GM19467 (cell line): ENCODE data around the gene KLHL12.
A peak's percentile ranks its signal among the peaks of the same experiment; 100 is the strongest.

Experiments
- ATAC-seq: cut with Tn5 transposase; IDR thresholded peaks from one replicate; pipeline ENCODE4 v1.9.1; 2021; ENCODE audit warnings: mild to moderate bottlenecking, moderate library complexity; ENCODE audit not compliant: unreplicated experiment

Gene KLHL12

DNA sequence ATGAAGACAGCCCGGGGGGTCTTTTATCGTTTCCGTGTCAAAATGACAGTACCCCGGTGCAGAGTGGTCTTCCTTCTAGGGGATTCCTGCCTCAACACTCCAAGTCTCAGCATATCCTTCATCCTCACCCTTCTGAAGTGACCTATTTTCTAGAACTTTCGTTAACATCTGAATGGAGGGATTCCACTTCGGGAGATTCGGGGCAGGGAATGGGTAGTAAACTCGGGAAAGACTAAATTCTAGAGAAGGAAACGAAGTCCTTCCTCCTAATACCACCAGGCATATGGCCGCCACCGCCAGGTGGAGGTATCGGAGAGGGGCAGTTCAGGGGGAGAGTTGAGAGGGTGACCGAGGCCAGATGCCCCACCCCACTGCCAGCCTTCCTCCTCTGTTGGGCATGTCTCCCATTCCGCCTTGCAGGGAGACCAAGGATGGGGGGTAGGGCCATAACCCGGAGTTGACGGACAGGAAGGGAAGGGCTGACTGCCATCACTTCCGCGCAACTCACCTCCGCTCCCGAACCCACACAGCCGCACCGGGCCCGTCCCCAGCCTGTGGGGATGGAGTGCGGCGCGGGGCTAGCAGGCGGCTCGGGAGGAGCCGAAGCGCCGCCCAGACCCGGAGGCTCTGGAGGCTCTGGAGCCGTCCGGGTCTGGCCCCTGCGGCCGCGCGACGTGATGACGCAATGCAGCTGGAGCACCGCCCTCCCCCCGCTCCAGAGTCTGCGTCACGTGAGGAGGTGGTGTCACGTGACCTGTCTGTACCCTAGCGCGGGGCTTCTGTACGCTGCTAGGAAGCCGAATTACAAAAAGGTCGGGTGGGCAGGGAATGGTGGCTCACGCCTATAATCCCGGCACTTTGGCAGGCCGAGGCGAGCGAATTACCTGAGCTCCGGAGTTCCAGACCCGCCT lies at the start of gene KLHL12:
Gene KLHL12, minus strand, starts transcription at position 654 of the 911 bp plus-strand sequence. CDS start 2,072 bp downstream, outside the sequence.
- peak; percentile 92 for ATAC-seq

DNA sequence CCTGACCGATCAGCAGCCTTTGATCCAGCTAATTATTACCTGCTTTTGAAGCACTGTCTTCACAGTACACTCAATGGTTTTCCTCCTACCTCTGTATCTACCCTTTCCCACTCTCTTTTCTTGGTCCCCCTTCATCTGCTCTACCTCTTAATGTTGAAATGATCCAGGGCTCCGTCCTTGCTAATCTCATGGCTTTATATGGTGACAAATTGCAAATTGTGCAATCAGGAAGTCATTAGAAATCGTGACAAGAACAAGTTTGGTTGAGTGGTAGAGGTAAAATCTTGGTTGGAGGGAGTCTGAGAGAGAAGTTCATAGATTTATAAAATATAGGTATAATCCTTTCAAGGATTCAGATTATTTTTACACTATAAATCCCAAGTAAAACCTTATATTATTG lies 49.6 kb upstream of the KLHL12 start:
- no peak for ATAC-seq

- ATAC-seq = no peak
These were observed 47.8 kb upstream of the KLHL12 start for GRCh38 chr1:202974856-202975255.

GRCh38 chr1:202972046-202972445 lies 45.0 kb upstream of the KLHL12 start:
- ATAC-seq = no peak

GRCh38 chr1:202968895-202969295 lies 41.9 kb upstream of the KLHL12 start:
- peak; percentile 43 for ATAC-seq

DNA sequence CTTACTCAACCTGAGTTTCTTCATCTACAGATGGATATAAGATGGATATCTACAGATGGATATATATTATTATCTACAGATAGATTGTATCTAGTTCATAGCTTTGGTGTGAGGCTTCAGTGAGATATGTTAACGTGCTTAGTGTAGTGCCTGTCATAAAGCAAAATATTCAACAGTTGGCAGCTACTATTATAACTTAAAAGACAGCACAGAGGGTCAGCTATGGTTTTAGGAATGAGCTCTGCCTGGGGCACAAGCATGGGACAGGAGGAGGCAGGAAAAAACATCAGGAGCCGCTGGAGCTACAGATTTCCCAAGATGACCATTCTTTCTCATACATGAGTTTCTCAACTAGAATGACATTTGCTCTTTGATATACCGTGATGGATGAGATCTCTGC lies 41.3 kb upstream of the KLHL12 start:
- no peak for ATAC-seq

DNA sequence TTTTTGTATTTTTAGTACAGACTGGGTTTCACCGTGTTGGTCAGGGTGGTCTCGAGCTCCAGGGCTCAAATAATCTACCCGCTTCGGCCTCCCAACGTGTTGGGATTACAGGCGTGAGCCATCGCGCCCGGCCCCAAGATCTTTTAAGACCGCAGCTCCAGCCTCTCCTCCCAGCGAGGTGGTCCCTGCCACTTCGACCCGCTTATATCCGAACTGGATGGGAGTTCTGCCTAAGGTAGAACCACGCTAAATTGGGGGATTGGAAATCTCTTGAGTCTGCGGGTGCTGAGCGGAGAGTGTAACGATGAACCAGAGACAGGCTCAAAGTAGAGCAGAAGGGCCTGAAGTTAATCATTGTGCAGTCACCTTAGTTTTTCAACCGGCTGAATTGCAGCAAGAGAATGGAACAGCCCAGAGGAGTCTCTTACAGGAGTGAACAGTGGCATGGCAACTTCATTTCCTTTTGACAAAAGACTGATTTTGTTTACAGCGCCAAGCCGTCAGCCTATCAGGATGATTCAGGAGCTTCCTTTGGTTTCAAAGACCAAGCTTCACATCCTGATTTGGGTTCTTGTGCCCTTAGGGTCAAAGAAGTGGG lies 40.7 kb upstream of the KLHL12 start:
- no peak for ATAC-seq

GRCh38 chr1:202966006-202966898 lies 39.2 kb upstream of the KLHL12 start:
- ATAC-seq = no peak

DNA sequence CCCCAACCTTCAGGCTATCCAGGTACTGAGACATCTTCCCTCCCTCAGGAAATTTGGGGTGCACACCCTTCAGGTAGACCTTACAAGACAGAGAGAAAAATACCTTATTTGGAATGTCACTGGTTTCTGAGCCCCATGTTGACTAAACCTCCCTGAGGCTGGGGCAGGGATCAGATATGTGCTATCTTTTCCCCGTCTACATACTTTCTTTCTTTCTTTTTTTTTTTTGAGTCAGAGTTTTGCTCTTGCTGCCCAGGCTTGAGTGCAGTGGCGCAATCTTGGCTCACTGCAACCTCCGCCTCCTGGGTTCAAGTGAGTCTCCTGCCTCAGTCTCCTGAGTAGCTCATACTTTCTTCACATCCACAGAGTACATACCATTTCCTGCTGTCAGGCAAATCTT lies 38.4 kb upstream of the KLHL12 start:
- no peak for ATAC-seq

GRCh38 chr1:202964791-202965410 lies 37.9 kb upstream of the KLHL12 start:
- no peak for ATAC-seq

GRCh38 chr1:202961220-202961880 lies 34.3 kb upstream of the KLHL12 start:
- no peak for ATAC-seq

DNA sequence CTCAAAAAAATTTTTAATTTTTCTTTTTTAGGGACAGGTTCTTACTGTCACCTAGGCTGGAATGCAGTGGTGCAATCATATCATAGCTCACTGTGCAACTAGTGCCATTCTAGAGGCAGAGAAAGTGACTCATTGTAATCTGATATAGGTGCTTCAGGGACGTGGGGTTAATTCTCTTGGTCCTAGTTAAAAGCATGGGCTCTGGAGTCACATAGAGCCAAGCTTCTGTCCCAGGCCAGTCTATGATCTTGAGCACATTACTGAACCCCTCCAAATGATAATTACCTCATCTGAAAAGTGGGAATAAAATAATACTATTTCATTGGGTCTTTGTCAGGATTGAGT lies 32.2 kb upstream of the KLHL12 start:
- ATAC-seq = no peak

DNA sequence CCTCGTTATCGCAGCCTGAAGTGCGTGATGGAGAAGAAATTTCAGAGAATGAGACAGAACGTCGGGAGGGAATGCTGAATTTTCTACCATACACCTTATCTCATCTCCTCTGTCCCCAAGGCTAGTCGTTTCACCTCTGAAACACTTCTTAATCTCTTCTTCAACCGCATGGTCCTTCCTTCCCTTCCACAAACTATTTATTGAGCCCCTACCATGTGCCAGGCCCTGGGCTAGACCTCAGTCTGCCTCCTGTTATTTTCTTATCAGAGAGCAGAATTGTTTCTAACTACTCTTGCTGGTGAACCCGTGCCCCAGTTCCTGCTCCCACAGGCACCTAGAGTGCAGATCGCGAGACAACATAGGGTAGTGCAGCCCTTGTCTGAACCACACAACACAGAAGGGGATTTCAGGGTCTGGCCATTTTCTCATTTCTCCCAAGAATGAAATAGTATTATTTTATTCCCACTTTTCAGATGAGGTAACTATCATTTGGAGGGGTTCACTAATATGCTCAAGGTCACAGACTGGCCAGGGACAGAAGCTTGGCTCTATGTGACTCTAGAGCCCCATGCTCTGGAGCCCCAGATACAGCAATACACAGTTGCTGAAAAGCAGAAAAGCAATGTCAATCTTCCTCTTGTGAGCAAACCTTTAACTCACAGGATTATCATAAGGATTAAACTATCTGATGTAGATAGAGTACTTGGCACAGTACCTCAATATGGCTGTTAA lies 31.7 kb upstream of the KLHL12 start:
- ATAC-seq = no peak

DNA sequence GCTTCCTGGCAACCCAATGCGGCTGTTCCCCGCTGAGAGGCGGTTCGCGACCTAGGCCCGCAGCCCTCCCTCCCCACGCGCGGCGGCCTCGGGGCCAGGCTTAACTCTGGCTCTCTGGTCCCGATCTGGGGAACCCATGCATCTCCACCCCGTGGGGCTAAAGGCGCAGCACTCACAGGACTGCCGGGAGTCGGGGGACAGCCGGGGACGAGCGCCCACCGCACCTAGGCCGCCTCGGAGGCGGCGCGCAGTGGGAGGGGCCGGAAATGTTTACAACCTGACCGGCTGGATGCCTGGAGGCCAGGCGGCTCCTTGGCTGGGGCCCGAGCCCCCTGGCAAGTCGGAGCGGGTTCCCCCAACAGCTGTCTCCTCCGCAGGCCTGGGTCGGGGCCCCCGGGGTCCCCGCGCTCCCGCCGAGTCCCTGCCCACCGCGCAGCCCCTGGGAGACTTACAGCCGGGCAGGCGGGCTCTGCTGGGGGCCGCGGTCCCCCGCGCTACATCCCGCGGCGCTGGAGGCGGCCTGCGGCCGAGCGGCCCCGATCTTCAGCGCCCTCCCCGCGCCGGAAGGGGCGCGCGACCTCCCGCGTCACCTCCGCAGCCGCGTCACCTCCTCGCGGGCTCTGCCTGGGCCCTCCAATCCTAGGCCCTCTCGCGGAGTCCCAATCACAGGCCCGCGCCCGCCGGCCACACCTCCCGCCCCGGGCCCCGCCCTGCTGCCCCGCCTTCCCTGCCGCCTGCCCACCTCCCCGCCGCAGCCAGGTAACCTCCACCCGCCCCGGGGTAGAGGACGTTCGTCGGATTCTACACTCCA lies 30.9 kb upstream of the KLHL12 start, which contains the start of gene ADIPOR1:
Gene ADIPOR1, minus strand, starts transcription at position 580 of the 811 bp plus-strand sequence. CDS start 7,242 bp downstream, outside the sequence.
- ATAC-seq = peak; percentile 96

DNA sequence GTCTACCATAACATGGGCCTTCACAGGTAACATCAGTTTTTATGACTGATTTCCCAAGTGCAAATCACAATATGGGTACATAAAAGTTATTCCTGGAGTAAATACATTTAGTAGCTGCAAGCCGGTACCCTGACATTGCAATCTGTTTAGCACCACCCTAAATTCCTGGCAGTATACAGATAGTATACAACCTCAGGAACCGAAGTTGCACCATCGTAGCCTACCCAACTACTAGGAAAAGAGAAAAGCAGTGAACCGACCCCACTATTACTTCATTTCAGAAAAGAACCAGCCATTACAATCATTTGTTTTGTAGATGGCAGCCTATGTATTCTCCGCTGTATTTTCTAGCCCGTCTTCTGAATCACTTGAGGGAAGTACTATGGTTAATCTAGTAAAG lies 29.9 kb upstream of the KLHL12 start:
- ATAC-seq = no peak

DNA sequence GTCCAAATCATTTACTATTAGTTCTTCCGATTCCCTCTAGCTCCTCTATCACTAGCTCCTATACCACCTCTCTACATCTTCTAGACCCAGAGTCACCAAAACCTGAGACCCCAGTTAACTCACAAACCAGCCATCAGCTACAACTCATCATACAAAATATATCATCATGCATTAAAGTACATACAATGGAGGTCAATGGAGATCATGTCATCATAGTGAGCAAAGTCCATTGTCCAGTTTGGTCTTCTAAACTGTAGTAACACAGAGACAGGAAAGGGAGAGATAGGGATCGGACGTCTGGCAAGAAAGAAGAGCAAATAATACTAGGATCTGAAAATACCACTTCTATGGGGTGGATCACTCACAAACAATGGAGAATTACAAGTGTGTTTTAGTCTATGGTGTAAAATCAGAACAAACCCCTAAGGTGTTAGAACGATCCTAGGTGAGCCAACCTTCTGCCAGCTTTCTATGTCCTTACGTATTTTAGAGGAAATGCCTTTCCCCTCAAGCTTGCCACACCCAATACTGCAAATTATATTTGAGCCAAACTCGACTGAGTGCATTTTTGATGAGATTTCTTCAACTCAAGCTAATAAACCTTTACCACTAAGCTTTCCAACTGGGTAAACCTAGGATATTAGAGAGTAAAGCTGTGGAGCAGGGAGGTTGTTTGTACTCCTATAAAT lies 27.2 kb upstream of the KLHL12 start:
- ATAC-seq = no peak

DNA sequence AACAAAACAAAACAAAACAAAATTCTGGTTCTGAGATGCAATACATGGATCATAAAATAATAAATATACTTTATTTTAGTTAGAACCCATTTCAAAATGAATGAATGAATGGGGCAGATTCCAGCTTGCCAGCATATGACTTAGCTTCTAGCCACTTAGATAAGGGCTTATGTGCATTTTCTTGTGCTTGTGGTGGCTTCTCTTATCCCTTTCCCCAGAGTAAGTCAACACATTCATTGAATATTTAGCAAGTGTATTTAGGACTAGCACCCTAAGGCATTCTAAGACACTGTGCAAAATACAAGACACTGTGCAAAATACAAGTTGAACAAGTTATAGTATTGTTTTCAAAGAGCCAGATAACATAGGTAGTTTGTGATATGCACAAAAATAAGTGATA lies 26.4 kb upstream of the KLHL12 start:
- no peak for ATAC-seq

GRCh38 chr1:202952818-202953217 lies 25.8 kb upstream of the KLHL12 start:
- no peak for ATAC-seq
